Astrocyte of the cerebellum (primary cell): ENCODE data around the gene SGCA.

Experiments
- DNase-seq: peaks from one replicate; pipeline ENCODE4 v3.0.0-alpha.2; 2011; ENCODE audit warnings: low read depth
- H3K4me3 ChIP-seq: 2 replicates; pipeline ENCODE4 v1.5.1; 2011; ENCODE audit warnings: mild to moderate bottlenecking, low read depth, low read length, moderate library complexity
- CTCF ChIP-seq: IDR thresholded peaks from 2 replicates; pipeline ENCODE4 v1.5.1; 2012; ENCODE audit warnings: low read length, low read depth, moderate library complexity, mild to moderate bottlenecking; ENCODE audit errors: missing control alignments
- in situ Hi-C: cut with HindIII; loops from 2 replicates; pipeline ENCODE4 v1.10.0; 2017; ENCODE audit warnings: low sequenced_read_pairs

Gene SGCA

GRCh38 chr17:50200457-50201275, 34.9 kb downstream of the SGCA start:
- DNase-seq = peak; percentile 93
- in situ Hi-C loops = loop anchor here (5.0 kb wide), 1 partner anchor 67 kb away; no protein-coding TSS in a partner anchor
- peak; percentile 92 for TF ChIP-seq CTCF

GRCh38 chr17:50201276-50201854, 35.6 kb downstream of the SGCA start, which contains the start of gene COL1A1:
COL1A1 (minus strand) TSS chr17:50201631; CDS start chr17:50201513, 118 bp downstream.
- in situ Hi-C loops = loop anchor here (5.0 kb wide), 1 partner anchor 66 kb away; no protein-coding TSS in a partner anchor
- H3K4me3 ChIP-seq = peak within 1 kb of the TSS; percentile 100
- TF ChIP-seq CTCF = no peak
- DNase-seq = peak; percentile 71

More at GRCh38 chr17:50200457-50201275, 34.9 kb downstream of the SGCA start:
- peak overlapping the region; percentile 100 for H3K4me3 ChIP-seq

- TF ChIP-seq CTCF = no peak
- in situ Hi-C loops = loop anchor here (5.0 kb wide), 1 partner anchor 64 kb away; no protein-coding TSS in a partner anchor
- H3K4me3 ChIP-seq = no peak overlapping the region
- DNase-seq = no peak
Observed at GRCh38 chr17:50203086-50203485, 37.3 kb downstream of the SGCA start.

GRCh38 chr17:50203604-50204345, 38.0 kb downstream of the SGCA start:
- in situ Hi-C loops = loop anchor here (5.0 kb wide), 1 partner anchor 64 kb away; no protein-coding TSS in a partner anchor
- H3K4me3 ChIP-seq = no peak overlapping the region
- DNase-seq = no peak
- TF ChIP-seq CTCF = no peak

GRCh38 chr17:50204431-50204830, 38.6 kb downstream of the SGCA start:
- H3K4me3 ChIP-seq = no peak overlapping the region
- in situ Hi-C loops = loop anchor here (5.0 kb wide), 1 partner anchor 63 kb away; no protein-coding TSS in a partner anchor
- DNase-seq = no peak
- TF ChIP-seq CTCF = no peak

GRCh38 chr17:50205111-50205962, 39.5 kb downstream of the SGCA start:
- DNase-seq = no peak
- no peak for TF ChIP-seq CTCF
- in situ Hi-C loops = no loop called here
- H3K4me3 ChIP-seq = no peak overlapping the region
